HG02798 (cell line): ENCODE measurements around the gene RANBP6.
"Not testable (repeated sequence)": the region's sequence is repeated elsewhere in the genome, so short reads cannot be mapped to it uniquely, and the experiment has no call there.

Source experiments
- ATAC-seq: cut with Tn5 transposase; IDR thresholded peaks from one replicate; pipeline ENCODE4 v1.9.1; 2021; ENCODE audit warnings: mild to moderate bottlenecking; ENCODE audit not compliant: unreplicated experiment, poor library complexity

The RANBP6 gene

GRCh38 chr9:6015278-6016157, at the start of gene RANBP6:
TSS of gene RANBP6 (minus strand) at chr9:6015624. CDS start at chr9:6015607, 17 bp downstream.
- ATAC-seq: peak; percentile 100

GRCh38 chr9:6063146-6063545, 47.7 kb upstream of the RANBP6 start:
- not testable (repeated sequence) for ATAC-seq

GRCh38 chr9:6055666-6056065, 40.2 kb upstream of the RANBP6 start:
- no peak for ATAC-seq

GRCh38 chr9:6055216-6055615, 39.8 kb upstream of the RANBP6 start:
- peak; percentile 59 for ATAC-seq

GRCh38 chr9:6054280-6055099, 39.1 kb upstream of the RANBP6 start:
- ATAC-seq: peak; percentile 58

- no peak for ATAC-seq
These were observed 37.0 kb upstream of the RANBP6 start for GRCh38 chr9:6052293-6052919.

GRCh38 chr9:6051511-6051950, 36.1 kb upstream of the RANBP6 start:
- ATAC-seq: peak; percentile 65

- peak; percentile 67 for ATAC-seq
These were observed 34.4 kb upstream of the RANBP6 start for GRCh38 chr9:6049798-6050197.

GRCh38 chr9:6048039-6048438, 32.6 kb upstream of the RANBP6 start:
- ATAC-seq: no peak

GRCh38 chr9:6047020-6047419, 31.6 kb upstream of the RANBP6 start:
- ATAC-seq: no peak

GRCh38 chr9:6045364-6045763, 29.9 kb upstream of the RANBP6 start:
- no peak for ATAC-seq

- ATAC-seq: no peak
These were observed 24.7 kb upstream of the RANBP6 start for GRCh38 chr9:6040077-6040476.

- ATAC-seq: no peak
These were observed 21.0 kb upstream of the RANBP6 start for GRCh38 chr9:6036391-6036790.

GRCh38 chr9:6034954-6035353, 19.5 kb upstream of the RANBP6 start:
- ATAC-seq: no peak

- no peak for ATAC-seq
These were observed 14.3 kb upstream of the RANBP6 start for GRCh38 chr9:6029604-6030274.

- peak; percentile 79 for ATAC-seq
These were observed 8.7 kb upstream of the RANBP6 start for GRCh38 chr9:6024035-6024554.

- not testable (repeated sequence) for ATAC-seq
These were observed 1.6 kb upstream of the RANBP6 start for GRCh38 chr9:6016975-6017374.

GRCh38 chr9:6014670-6015270, 654 bp downstream of the RANBP6 start:
- ATAC-seq: no peak

GRCh38 chr9:6008169-6008979, 7.0 kb downstream of the RANBP6 start:
- peak; percentile 72 for ATAC-seq
